KMS-11 (cell line): ENCODE data around the gene RASSF5.
A peak's percentile ranks its signal among the peaks of the same experiment; 100 is the strongest.
"Not testable (repeated sequence)": the region's sequence is repeated elsewhere in the genome, so short reads cannot be mapped to it uniquely, and the experiment has no call there.

Experiments
- H2AFZ ChIP-seq: fragments of 200-600 bp; sonication (generic); 2 replicates; pipeline ENCODE4 v1.6.1; 2016; ENCODE audit warnings: antibody characterized with exemption, mixed run types, low read depth
- H3K27ac ChIP-seq: fragments of 200-600 bp; sonication (generic); 2 replicates; pipeline ENCODE4 v1.6.1; 2016; ENCODE audit warnings: mild to moderate bottlenecking, mixed run types
- H3K27me3 ChIP-seq: fragments of 200-600 bp; sonication (generic); 2 replicates; pipeline ENCODE4 v1.6.1; 2017; ENCODE audit warnings: mild to moderate bottlenecking, low read depth, mixed run types, moderate library complexity; ENCODE audit not compliant: insufficient read depth
- H3K36me3 ChIP-seq: fragments of 200-600 bp; sonication (generic); 2 replicates; pipeline ENCODE4 v1.6.1; 2017; ENCODE audit warnings: mild to moderate bottlenecking, mixed run types; ENCODE audit not compliant: insufficient read depth
- H3K4me1 ChIP-seq: fragments of 200-600 bp; sonication (generic); 2 replicates; pipeline ENCODE4 v1.6.1; 2016; ENCODE audit warnings: mild to moderate bottlenecking, low read depth, mixed run types; ENCODE audit not compliant: poor library complexity, severe bottlenecking
- H3K4me2 ChIP-seq: fragments of 200-600 bp; sonication (generic); 2 replicates; pipeline ENCODE4 v1.7.0; 2016; ENCODE audit warnings: mild to moderate bottlenecking, mixed run types
- H3K4me3 ChIP-seq: fragments of 200-600 bp; sonication (generic); IDR thresholded peaks from 2 replicates; pipeline ENCODE4 v1.6.1; 2017; ENCODE audit warnings: low read depth, low read length, mixed read lengths; ENCODE audit not compliant: insufficient read depth
- H3K79me2 ChIP-seq: fragments of 200-600 bp; sonication (generic); 2 replicates; pipeline ENCODE4 v1.6.1; 2016; ENCODE audit warnings: low read depth, mixed run types; ENCODE audit not compliant: insufficient read depth
- H3K9ac ChIP-seq: fragments of 200-600 bp; sonication (generic); 2 replicates; pipeline ENCODE4 v1.6.1; 2016; ENCODE audit warnings: mild to moderate bottlenecking, mixed run types
- H4K20me1 ChIP-seq: fragments of 200-600 bp; sonication (generic); 2 replicates; pipeline ENCODE4 v1.6.1; 2016; ENCODE audit warnings: mild to moderate bottlenecking, mixed run types; ENCODE audit not compliant: insufficient read depth
- CTCF ChIP-seq: fragments of 200-600 bp; sonication (generic); conservative IDR thresholded peaks from 2 replicates; pipeline ENCODE4 v1.6.1; 2017; ENCODE audit warnings: low read depth, mild to moderate bottlenecking, antibody characterized with exemption, low read length, moderate library complexity, mixed read lengths

RASSF5 gene

GRCh38 chr1:206612129-206612876 is 105.0 kb downstream of the RASSF5 start, which contains the start of gene EIF2D:
TSS of gene EIF2D (minus strand) at chr1:206612465. CDS start at chr1:206612342, 123 bp downstream.
- Histone ChIP-seq H3K4me1 (peaks cover 20% of the 10 kb centered on the region), H3K4me3 (peak within 1 kb of the TSS; percentile 99), H3K27me3 (no peaks in the 10 kb centered on the region), H3K79me2 (peaks cover 10% of the 10 kb centered on the region; the same call in 1 of the 2 replicates), H3K4me2 (peak within 1 kb of the TSS; percentile 84), H4K20me1 (no peaks in the 10 kb centered on the region), H3K36me3 (no peaks in the 10 kb centered on the region), H3K9ac (peak within 1 kb of the TSS; percentile 94), H3K27ac (peak within 1 kb of the TSS; percentile 63), H2AFZ (peak within 1 kb of the TSS; percentile 93)
- peak; percentile 90 for TF ChIP-seq CTCF

GRCh38 chr1:206626396-206626795 is 119.1 kb downstream of the RASSF5 start:
- not testable (repeated sequence) for H3K9ac ChIP-seq, H3K79me2 ChIP-seq, H3K27me3 ChIP-seq, H3K4me1 ChIP-seq, H2AFZ ChIP-seq, H4K20me1 ChIP-seq, H3K36me3 ChIP-seq, H3K4me3 ChIP-seq, H3K4me2 ChIP-seq, H3K27ac ChIP-seq

- Histone ChIP-seq H3K4me3 (no peak overlapping the region), H3K9ac (no peak overlapping the region), H4K20me1 (no peaks in the 10 kb centered on the region), H2AFZ (no peak overlapping the region), H3K27ac (no peak overlapping the region), H3K36me3 (no peaks in the 10 kb centered on the region), H3K4me1 (peaks cover 5% of the 10 kb centered on the region), H3K4me2 (no peak overlapping the region), H3K79me2 (no peaks in the 10 kb centered on the region), H3K27me3 (peaks cover 6% of the 10 kb centered on the region; the same call in 1 of the 2 replicates)
- TF ChIP-seq CTCF = no peak
These were observed 121.6 kb downstream of the RASSF5 start for GRCh38 chr1:206628916-206629315.

- no peak overlapping the region for H3K27ac ChIP-seq
- peaks cover 6% of the 10 kb centered on the region; the same call in 1 of the 2 replicates for H3K27me3 ChIP-seq
- no peaks in the 10 kb centered on the region for H4K20me1 ChIP-seq
- no peak overlapping the region for H3K9ac ChIP-seq
- H3K4me1 ChIP-seq = peaks cover 17% of the 10 kb centered on the region
- no peaks in the 10 kb centered on the region for H3K79me2 ChIP-seq
- no peak overlapping the region for H3K4me3 ChIP-seq
- H3K4me2 ChIP-seq = no peak overlapping the region
- TF ChIP-seq CTCF = peak; percentile 65
- H2AFZ ChIP-seq = no peak overlapping the region
- no peaks in the 10 kb centered on the region for H3K36me3 ChIP-seq
These were observed 123.8 kb downstream of the RASSF5 start for GRCh38 chr1:206631085-206631509.

GRCh38 chr1:206633708-206634121 is 126.4 kb downstream of the RASSF5 start:
- Histone ChIP-seq H3K9ac (no peak overlapping the region), H4K20me1 (no peaks in the 10 kb centered on the region), H3K36me3 (no peaks in the 10 kb centered on the region), H3K79me2 (no peaks in the 10 kb centered on the region), H3K4me2 (no peak overlapping the region), H3K27me3 (peaks cover 6% of the 10 kb centered on the region; the same call in 1 of the 2 replicates), H3K4me1 (peaks cover 20% of the 10 kb centered on the region), H3K4me3 (no peak overlapping the region), H3K27ac (no peak overlapping the region), H2AFZ (no peak overlapping the region)
- TF ChIP-seq CTCF = no peak
